ENCODE results near the gene HSBP1.

Gene HSBP1

GRCh38 chr16:83839561-83839960, 31.8 kb downstream of the HSBP1 start:
- DNase-seq (ENCODE audit: low read depth) = no peak

- DNase-seq (ENCODE audit: low read depth) = no peak
These were observed 32.4 kb downstream of the HSBP1 start for GRCh38 chr16:83840060-83840617.

GRCh38 chr16:83842291-83842690, 34.5 kb downstream of the HSBP1 start:
- no peak for DNase-seq (ENCODE audit: low read depth)

GRCh38 chr16:83842756-83843507, 35.2 kb downstream of the HSBP1 start:
- no peak for DNase-seq (ENCODE audit: low read depth)

GRCh38 chr16:83843657-83844056, 35.9 kb downstream of the HSBP1 start:
- no peak for DNase-seq (ENCODE audit: low read depth)

- DNase-seq (ENCODE audit: low read depth) = no peak
These were observed 37.5 kb downstream of the HSBP1 start for GRCh38 chr16:83845263-83845662.

GRCh38 chr16:83847371-83848225, 39.8 kb downstream of the HSBP1 start:
- no peak for DNase-seq (ENCODE audit: low read depth)

- no peak for DNase-seq (ENCODE audit: low read depth)
These were observed 41.6 kb downstream of the HSBP1 start for GRCh38 chr16:83849421-83849820.

GRCh38 chr16:83850947-83851346, 43.2 kb downstream of the HSBP1 start:
- no peak for DNase-seq (ENCODE audit: low read depth)

- DNase-seq (ENCODE audit: low read depth) = no peak
These were observed 43.7 kb downstream of the HSBP1 start for GRCh38 chr16:83851473-83851872.

- no peak for DNase-seq (ENCODE audit: low read depth)
These were observed 45.0 kb downstream of the HSBP1 start for GRCh38 chr16:83852774-83853173.

GRCh38 chr16:83853834-83854233, 46.1 kb downstream of the HSBP1 start:
- no peak for DNase-seq (ENCODE audit: low read depth)

- no peak for DNase-seq (ENCODE audit: low read depth)
These were observed 46.6 kb downstream of the HSBP1 start for GRCh38 chr16:83854420-83854819.

GRCh38 chr16:83856792-83857191, 49.0 kb downstream of the HSBP1 start:
- no peak for DNase-seq (ENCODE audit: low read depth)

- DNase-seq (ENCODE audit: low read depth) = no peak
These were observed 51.5 kb downstream of the HSBP1 start for GRCh38 chr16:83859265-83859664.

GRCh38 chr16:83862661-83863060, 54.9 kb downstream of the HSBP1 start:
- no peak for DNase-seq (ENCODE audit: low read depth)

- no peak for DNase-seq (ENCODE audit: low read depth)
These were observed 55.9 kb downstream of the HSBP1 start for GRCh38 chr16:83863682-83864081.
